ENCODE results near the gene OR51B5.
A peak's percentile ranks its signal among the peaks of the same experiment; 100 is the strongest.
"Not testable (repeated sequence)": the region's sequence is repeated elsewhere in the genome, so short reads cannot be mapped to it uniquely, and the experiment has no call there.

The OR51B5 gene

DNA sequence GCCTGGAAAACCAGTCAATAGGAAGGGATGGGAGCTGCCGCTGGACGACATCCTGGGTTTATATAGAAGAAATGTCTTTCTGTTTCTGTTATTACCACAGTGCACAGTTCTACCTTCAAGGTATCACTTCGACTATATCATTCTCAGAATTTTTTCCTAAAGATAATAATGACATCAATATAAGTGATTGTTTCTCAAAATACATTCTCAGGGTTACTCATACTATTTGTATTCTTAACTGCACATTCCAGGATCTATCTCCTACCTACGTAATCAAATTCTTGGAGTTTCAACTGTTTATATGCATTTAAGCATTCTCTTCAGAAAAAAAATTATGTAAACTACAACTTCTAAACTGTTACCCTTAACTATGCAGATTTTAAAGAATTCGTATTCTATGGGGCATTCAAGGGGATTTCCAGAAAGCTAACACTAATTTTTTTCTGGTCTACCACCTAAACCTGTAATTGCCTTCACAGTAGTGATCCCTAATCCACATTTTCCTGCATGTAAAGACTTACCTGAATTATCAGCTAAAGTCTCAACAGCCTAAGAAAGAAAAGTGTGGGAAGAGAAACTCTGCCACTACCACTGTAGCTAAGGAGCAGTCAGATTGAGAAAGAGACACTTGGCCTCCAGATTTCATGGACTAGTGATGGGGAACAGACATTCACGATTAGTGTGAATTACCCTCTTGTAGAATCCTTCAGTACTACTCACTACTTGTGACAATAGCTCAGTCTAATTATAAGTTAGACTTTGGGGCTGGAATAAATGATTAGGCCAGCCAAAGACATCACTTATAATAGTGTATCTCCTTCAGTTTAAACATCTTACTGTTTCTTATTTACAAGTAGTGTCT is at the start of gene OR51B5:
TSS of gene OR51B5 (minus strand) at position 51 of the 862 bp plus-strand sequence. CDS start at position 51, 0 bp downstream.
- DNase-seq (ENCODE audit: low spot score) = no peak

- DNase-seq (ENCODE audit: low spot score) = no peak
These were observed 46.9 kb upstream of the OR51B5 start for GRCh38 chr11:5390210-5390609.

DNA sequence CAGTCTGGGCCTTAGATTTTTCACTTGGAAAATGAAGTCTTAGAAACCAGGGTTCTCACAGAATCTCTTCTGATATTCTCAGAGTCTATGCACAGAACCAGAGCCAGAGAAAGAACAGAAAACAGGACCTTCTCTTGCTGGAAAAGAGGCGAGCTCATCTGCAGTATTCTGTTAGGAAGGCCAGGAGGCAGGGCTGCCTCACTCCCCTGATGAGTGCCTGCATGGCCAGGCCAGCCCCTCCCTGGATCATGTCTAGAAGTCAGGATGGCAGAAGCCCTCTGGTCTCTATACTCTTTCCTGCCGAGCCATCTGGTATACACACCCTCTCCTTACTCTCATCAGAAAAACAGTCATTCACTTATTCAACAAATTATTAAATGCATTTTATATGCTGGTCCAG is 41.0 kb upstream of the OR51B5 start:
- DNase-seq (ENCODE audit: low spot score) = no peak

DNA sequence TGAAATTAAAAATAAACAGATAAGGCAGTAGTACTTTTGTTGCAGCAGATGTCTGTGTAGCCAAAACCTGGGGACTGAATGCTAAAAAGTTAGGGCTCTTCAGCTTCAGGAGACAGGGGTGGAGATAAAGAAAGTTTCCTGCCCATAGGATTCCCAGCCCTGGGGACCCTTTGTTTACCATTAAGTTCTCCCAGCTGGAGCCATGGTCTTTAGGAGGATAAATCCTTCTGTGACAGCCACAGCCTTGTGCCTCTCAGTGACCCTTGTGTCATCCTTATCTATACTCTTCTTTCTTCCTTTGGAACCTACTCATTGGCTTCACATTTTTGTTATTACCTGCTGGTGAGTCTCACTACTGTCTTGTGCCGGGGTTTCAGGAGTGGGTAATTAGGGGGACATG is 40.3 kb upstream of the OR51B5 start, which contains the start of gene OR51M1:
TSS of gene OR51M1 (plus strand) at position 237 of the 400 bp plus-strand sequence. CDS start 5,587 bp downstream, outside the sequence.
- DNase-seq (ENCODE audit: low spot score) = no peak

DNA sequence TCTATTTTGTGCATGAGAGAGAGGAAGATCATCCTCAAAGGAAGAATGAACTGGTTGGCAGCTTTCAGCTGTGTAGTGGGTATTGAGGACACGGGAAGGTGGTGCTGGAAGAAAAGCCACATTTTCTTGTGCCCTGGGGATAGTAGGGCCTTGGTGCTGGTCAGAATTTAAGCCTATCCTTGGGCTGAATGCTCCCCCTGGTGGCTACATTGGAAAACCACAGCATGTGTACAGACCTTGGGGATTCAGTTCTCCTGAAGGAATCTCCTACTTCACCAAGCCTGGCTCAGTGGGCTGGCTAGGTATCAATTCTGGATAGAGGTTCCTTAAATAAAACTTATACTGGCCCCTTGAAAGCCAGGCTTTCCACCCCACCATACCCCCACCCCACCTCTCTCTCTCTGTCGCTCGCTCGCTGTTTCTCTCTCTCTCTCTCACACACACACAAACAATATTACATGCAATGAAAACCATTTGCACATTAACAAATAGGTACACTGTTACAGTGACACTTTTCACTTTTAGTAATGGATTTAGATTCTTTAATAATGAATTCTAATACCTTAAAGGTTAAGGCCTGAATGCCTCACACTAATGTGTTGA is 37.5 kb upstream of the OR51B5 start:
- peak; percentile 11 for DNase-seq (ENCODE audit: low spot score)

DNA sequence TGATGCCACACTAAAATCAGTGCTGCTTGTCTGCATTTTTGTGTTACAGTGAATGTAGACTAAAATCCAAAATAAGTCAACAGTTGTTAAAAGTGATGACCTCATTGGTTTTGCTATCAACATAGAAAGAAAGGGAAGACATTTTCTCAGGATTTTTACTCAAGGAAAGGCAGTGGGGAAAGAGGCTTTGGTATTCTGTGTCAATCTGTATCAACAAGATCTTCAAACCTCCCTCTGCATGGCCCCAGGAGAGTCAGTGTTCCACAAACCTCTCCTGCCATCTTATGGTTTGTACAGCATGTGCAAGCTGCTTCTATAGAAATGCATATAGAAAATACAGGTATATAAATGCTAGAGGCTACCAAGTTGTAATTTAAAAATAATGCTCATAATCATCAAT is 26.5 kb upstream of the OR51B5 start:
- no peak for DNase-seq (ENCODE audit: low spot score)

DNA sequence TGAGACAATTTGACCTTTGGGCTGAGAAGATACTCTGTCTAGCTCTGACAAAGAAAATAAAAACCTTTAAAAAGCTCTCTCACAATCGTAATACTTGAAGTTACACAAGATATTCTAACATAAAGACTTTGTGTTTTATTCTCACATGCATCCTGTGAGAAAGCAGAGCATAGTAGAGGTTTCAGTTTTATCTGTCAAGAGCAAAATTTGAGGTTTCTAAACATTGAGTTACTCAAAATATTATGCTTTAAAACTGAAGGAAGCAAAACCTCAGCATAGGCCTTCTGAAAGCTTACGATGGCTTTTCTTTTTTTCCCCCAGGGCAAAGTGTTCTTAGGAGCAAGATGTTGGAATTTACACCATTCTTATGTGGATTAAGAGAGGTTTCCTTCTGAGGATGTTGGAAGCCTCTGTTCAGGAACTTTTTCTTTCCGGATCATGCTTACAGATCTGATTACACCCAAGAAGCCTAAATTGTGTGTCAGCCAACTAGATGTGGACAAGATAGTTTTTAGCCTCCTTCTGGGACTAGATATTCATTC is 25.2 kb upstream of the OR51B5 start:
- DNase-seq (ENCODE audit: low spot score) = no peak

GRCh38 chr11:5367448-5368074 is 24.2 kb upstream of the OR51B5 start:
- DNase-seq (ENCODE audit: low spot score) = no peak

- DNase-seq (ENCODE audit: low spot score) = no peak
These were observed 23.5 kb upstream of the OR51B5 start for GRCh38 chr11:5366856-5367255.

DNA sequence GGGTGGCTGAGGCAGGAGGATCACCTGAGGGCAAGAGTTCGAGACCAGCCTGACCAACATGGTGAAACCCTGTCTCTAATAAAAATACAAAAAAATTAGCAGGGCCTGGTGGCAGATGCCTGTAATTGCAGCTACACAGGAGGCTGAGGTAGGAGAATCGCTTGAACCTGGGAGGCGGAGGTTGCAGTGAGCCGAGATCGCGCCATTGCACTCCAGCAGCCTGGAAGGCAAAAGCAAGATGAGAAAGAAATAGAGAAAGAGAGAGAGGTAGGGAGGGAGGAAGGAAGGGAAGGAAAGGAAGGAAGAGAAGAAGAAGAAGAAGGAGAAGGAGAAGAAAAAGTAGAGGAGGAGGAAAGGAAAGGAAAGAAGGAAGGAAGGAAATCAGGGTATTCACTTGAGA is 23.0 kb upstream of the OR51B5 start:
- not testable (repeated sequence) for DNase-seq (ENCODE audit: low spot score)

DNA sequence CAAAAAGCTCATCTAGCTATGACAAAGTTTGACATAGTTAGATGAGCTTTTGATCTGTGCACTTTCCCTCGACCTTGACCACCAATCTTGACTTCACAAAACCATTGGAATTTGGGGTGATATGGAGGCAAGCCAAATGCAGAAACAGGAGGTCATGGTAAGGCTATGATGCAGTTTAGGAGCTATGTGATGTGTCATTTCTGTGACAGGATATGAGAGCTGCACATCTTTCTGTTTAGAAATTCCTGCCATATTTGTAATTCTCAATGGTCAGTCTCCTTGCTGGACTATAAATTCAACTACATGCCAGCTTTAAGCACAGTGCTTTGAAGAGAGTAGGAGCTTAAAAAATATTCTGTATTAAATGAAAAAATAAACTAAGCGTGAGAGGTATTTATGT is 20.9 kb upstream of the OR51B5 start:
- DNase-seq (ENCODE audit: low spot score) = no peak

- DNase-seq (ENCODE audit: low spot score) = no peak
These were observed 20.4 kb upstream of the OR51B5 start for GRCh38 chr11:5363679-5364078.

DNA sequence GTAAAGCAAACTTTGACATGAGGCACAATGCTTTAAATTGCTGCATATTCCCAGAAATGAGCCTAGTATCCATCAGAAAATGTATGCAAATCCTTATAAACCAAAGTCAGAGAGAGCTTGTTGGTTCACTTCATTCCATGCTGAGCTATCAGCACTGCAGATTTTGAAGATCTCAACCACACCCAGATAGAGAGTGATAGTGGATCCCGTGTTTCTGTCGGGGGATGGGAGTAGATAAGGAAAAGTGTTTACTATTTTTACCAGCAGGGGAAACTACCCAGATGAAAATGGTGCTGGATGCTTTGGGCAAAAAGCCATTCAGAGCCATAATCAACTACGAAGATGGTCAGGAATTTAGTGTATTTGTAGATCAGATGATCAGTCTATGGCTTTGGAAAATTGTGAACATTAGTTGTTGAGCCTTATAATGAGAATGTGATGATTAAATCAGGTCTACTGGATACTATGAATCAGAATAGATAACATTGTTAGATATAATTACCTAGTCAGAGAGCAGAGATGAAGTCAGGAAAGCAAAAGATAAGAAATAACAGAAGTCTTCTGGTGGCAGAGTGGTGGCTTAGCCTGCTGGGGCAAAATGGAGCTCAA is 18.8 kb upstream of the OR51B5 start:
- no peak for DNase-seq (ENCODE audit: low spot score)

DNA sequence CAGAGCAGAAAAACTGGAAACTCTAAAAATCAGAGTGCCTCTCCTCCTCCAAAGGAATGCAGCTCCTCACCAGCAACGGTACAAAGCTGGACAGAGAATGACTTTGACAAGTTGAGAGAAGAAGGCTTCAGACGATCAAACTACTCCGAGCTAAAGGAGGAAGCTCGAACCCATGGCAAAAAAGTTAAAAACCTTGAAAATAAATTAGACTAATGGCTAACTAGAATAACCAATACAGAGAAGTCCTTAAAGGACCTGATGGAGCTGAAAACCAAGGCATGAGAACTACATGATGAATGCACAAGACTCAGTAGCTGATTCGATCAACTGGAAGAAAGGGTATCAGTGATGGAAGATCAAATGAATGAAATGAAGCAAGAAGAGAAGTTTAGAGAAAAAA is 12.7 kb upstream of the OR51B5 start:
- not testable (repeated sequence) for DNase-seq (ENCODE audit: low spot score)

DNA sequence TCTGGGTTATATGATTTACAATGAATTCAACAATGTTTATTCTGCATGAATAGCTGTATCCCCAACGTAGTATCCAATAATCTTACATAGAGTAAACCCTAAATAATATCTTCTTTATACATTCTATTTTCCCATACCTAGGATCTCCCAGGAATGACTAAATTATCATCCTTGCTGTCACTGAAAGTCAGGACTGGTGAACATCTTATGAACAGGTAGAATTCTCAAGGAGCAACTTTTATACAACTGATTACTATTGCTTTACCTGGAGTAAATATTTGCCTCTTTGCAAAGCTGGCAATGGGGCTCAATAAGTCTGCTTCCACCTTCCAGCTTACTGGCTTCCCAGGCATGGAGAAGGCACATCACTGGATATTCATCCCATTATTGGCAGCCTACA is 7.9 kb upstream of the OR51B5 start, which contains the start of gene OR51B6:
TSS of gene OR51B6 (plus strand) at position 301 of the 400 bp plus-strand sequence. CDS start at position 301, 0 bp downstream.
- no peak for DNase-seq (ENCODE audit: low spot score)

DNA sequence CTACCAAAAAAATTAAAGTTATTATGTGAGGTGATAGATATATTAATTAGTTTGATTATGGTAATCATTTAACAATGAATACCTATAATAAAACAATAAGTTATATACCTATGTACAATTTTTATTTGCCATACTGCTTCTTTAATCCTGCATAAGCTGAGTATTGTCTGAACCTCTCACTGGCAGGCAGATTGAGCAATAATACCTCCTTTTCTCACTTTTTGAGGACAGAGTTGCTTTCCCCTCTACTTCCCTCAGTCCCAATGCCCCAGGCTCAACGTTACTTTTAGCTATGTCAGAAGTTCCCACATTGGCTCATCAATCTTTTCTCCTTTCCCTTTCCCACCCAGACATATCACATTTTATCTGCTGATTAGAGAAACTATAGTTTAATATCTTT is 6.2 kb upstream of the OR51B5 start:
- no peak for DNase-seq (ENCODE audit: low spot score)

DNA sequence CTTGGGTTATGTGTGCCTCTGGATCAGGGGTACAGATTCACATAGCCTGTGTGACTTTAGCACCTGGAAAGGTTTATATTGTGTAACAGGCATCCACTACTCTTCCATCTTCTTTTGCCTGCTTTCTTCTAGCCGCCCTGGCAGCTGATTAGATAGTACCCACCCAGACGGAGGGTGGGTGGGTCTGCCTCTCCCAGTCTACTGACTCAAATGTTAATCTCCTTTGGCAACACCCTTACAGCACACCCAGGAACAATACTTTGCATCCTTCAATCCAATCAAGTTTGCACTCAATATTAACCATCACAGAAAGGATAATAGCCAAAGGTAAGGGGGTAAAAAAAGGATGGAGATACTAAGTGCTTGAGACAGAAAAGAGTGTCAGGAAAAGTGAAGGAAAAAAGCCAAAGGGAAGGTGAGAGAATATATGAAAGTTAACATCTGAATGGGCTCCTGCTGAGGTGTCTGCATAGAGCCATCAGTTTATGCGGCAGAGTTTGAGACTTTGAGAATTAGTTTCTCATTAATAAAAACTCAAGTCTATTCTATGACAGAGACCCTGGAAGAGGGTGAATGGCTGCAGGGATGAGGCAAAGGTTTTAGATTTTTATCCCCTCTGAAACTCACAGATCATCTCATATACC is 5.3 kb upstream of the OR51B5 start:
- no peak for DNase-seq (ENCODE audit: low spot score)

- no peak for DNase-seq (ENCODE audit: low spot score)
These were observed 2.5 kb upstream of the OR51B5 start for GRCh38 chr11:5345831-5346230.

DNA sequence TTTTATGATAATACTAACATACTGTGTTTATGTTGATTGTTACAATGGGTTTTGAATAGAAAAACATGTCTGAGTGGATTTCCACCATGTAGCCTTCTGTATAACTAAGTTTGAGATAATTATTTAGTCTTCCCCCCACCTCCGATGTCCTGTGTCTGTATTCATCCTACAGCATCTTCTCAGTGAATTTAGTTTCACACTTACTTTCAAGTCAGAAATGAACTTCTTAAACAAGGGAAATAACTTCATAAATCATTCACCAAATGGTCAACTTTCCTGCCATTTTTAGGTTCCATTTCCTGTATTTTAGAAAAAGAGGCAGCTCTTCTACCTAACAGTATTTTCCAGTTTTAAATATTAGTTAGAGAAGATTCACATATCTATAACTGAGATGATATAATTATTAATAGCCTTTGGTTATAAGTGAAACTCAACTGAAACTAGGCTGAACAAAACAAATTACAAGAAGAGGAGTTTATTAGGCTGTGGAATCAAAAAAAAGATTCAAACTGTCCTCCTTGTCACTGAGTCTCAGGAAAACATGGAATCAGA is 3.5 kb downstream of the OR51B5 start:
- no peak for DNase-seq (ENCODE audit: low spot score)

DNA sequence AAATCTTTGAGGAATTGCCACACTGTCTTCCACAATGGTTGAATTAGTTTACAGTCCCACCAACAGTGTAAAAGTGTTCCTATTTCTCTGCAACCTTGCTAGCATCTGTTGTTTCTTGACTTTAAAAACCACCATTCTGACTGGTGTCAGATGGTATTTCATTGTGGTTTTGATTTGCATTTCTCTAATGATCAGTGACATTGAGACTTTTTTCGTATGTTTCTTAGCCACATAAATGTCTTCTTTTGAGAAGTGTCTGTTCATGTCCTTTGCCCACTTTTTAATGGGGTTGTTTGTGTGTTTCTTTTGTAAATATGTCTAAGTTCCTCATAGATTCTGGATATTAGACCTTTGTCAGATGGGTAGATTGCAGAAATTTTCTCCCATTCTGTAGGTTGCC is 6.1 kb downstream of the OR51B5 start:
- DNase-seq (ENCODE audit: low spot score) = not testable (repeated sequence)

DNA sequence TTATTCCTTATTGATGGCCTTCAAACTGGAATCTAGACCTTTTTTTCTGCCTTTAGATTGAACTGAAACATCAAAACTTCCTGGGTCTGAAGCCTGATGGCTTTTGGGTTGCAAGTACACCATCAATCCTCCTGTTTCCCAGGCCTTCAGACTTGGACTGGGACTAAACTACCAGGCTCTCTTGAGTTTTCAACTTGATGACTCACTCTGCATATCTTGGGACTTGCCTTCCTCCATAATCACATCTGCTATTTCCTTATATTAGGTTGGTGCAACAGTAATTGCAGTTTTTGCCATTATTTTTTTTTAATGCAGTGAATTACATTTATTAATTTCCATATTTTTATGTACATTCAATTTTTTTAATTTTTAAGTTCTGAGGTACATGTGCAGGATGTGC is 7.0 kb downstream of the OR51B5 start:
- DNase-seq (ENCODE audit: low spot score) = no peak
